SK-N-SH (cell line): Measurements from ENCODE around the gene SSTR5. TPM values are rescaled to one million over a fixed set of nuclear protein-coding genes. Genes with fewer than 3 reads are reported as not detected.

ENCODE experiments used
- CTCF ChIA-PET: fragments of 300-600, 350-600 bp; formaldehyde crosslinking; extraction: SDS; loops from one replicate; lab custom pipeline; 2021; lab: Yijun Ruan, JAX
- POLR2A ChIA-PET: fragments of 350-600 bp; sonication (Branson Sonifier 250); formaldehyde crosslinking; extraction: SDS; loops from one replicate; lab custom pipeline; 2020; ENCODE audit warnings: antibody characterized with exemption, inconsistent platforms; lab: Yijun Ruan, JAX
- DNase-seq: peaks from one replicate; pipeline ENCODE4 v3.0.0; 2012
- H2AFZ ChIP-seq: fragments of 200-600 bp; sonication (generic); 2 replicates; pipeline ENCODE4 v1.8.1; 2016; ENCODE audit warnings: antibody characterized with exemption, mild to moderate bottlenecking, low read depth
- H3F3A ChIP-seq: fragments of 200-600 bp; sonication (generic); replicated peaks from 2 replicates; pipeline ENCODE3; 2016; ENCODE audit warnings: antibody characterized with exemption, mild to moderate bottlenecking; ENCODE audit not compliant: insufficient read depth
- H3K27ac ChIP-seq, 2 experiments: fragments of 200-500 bp in 1 of 2; fragments of 200-600 bp in 1 of 2; sonication (Bioruptor generic) in 1 of 2; sonication (generic), shearing (Covaris generic) in 1 of 2; 2 replicates each; pipeline versions ENCODE4 v1.5.1 to v1.6.1; 2014 to 2016; ENCODE audit warnings: low read depth in 2 of 2, inconsistent platforms in 1 of 2, low read length in 1 of 2, mild to moderate bottlenecking in 1 of 2, mixed read lengths in 1 of 2
- H3K27me3 ChIP-seq: fragments of 200-600 bp; sonication (generic), shearing (Covaris generic); 2 replicates; pipeline ENCODE4 v1.6.1; 2016; ENCODE audit warnings: mixed run types; ENCODE audit not compliant: insufficient read depth
- H3K36me3 ChIP-seq, 2 experiments: fragments of 200-500 bp in 1 of 2; fragments of 200-600 bp in 1 of 2; sonication (Bioruptor generic) in 1 of 2; sonication (generic) in 1 of 2; replicated peaks in 1 of 2; 2 replicates each; pipeline versions ENCODE3 to v1.5.1; 2014 to 2016; ENCODE audit warnings: low read length in 1 of 2, mild to moderate bottlenecking in 1 of 2; ENCODE audit not compliant: insufficient read depth in 2 of 2, control insufficient read depth in 1 of 2
- H3K4me1 ChIP-seq, 2 experiments: fragments of 200-500 bp in 1 of 2; fragments of 200-600 bp in 1 of 2; sonication (Bioruptor generic) in 1 of 2; sonication (generic), shearing (Covaris generic) in 1 of 2; 2 replicates each; pipeline versions ENCODE4 v1.5.1 to v1.6.1; 2014 to 2016; ENCODE audit warnings: low read depth in 1 of 2, low read length in 1 of 2, mixed run types in 1 of 2; ENCODE audit not compliant: insufficient read depth in 2 of 2, control insufficient read depth in 1 of 2
- H3K4me2 ChIP-seq: fragments of 200-600 bp; sonication (generic), shearing (Covaris generic); 2 replicates; pipeline ENCODE4 v1.6.1; 2017; ENCODE audit warnings: mixed run types
- H3K4me3 ChIP-seq, 2 experiments: fragments of 200-500 bp in 1 of 2; fragments of 200-600 bp in 1 of 2; sonication (Bioruptor generic) in 1 of 2; sonication (generic), shearing (Covaris generic) in 1 of 2; 2 replicates each; pipeline versions ENCODE4 v1.5.1 to v1.8.1; 2014 to 2016; ENCODE audit warnings: low read depth in 2 of 2, inconsistent platforms in 1 of 2, low read length in 1 of 2, mild to moderate bottlenecking in 1 of 2, mixed read lengths in 1 of 2, moderate library complexity in 1 of 2
- H3K79me2 ChIP-seq: fragments of 200-600 bp; sonication (generic); 2 replicates; pipeline ENCODE4 v1.8.1; 2017; ENCODE audit warnings: mild to moderate bottlenecking; ENCODE audit not compliant: insufficient read depth
- H3K9ac ChIP-seq: fragments of 200-600 bp; sonication (generic); 2 replicates; pipeline ENCODE4 v1.6.1; 2017; ENCODE audit warnings: mixed run types
- H3K9me2 ChIP-seq: fragments of 200-600 bp; sonication (generic); 2 replicates; pipeline ENCODE4 v1.6.1; 2017; ENCODE audit warnings: mixed run types
- H3K9me3 ChIP-seq: fragments of 200-600 bp; sonication (generic); 2 replicates; pipeline ENCODE4 v1.6.1; 2017; ENCODE audit warnings: mixed run types, mild to moderate bottlenecking, moderate library complexity
- H4K20me1 ChIP-seq: fragments of 200-600 bp; sonication (generic); 2 replicates; pipeline ENCODE4 v1.6.1; 2017; ENCODE audit warnings: mild to moderate bottlenecking, mixed run types; ENCODE audit not compliant: insufficient read depth
- CHD2 ChIP-seq: fragments of 150-350 bp; IDR thresholded peaks from 2 replicates; pipeline ENCODE4 v1.6.1; 2018; ENCODE audit warnings: low read length; ENCODE audit not compliant: partially characterized antibody
- FOSL2 ChIP-seq: IDR thresholded peaks from 2 replicates; pipeline ENCODE4 v1.4.0; 2012; ENCODE audit warnings: low read depth, mild to moderate bottlenecking, moderate library complexity, borderline replicate concordance
- FOXJ3 ChIP-seq: sonication (generic); formaldehyde crosslinking; IDR thresholded peaks from 2 replicates; pipeline ENCODE4 v1.5.1; 2020; ENCODE audit warnings: mild to moderate bottlenecking, missing genetic modification reagents
- FOXM1 ChIP-seq: IDR thresholded peaks from 2 replicates; pipeline ENCODE4 v1.4.0; 2012; ENCODE audit warnings: low read depth, mild to moderate bottlenecking
- GABPA ChIP-seq: IDR thresholded peaks from 2 replicates; pipeline ENCODE4 v1.4.0; 2012; ENCODE audit warnings: low read depth, mild to moderate bottlenecking
- NRF1 ChIP-seq: IDR thresholded peaks from 2 replicates; pipeline ENCODE4 v1.6.1; 2012; ENCODE audit warnings: low read depth, mild to moderate bottlenecking, low read length
- POLR2AphosphoS5 ChIP-seq: IDR thresholded peaks from 2 replicates; pipeline ENCODE4 v1.6.1; 2012; ENCODE audit warnings: low read depth, low read length
- SIN3A ChIP-seq: IDR thresholded peaks from 2 replicates; pipeline ENCODE4 v1.6.1; 2012; ENCODE audit warnings: low read depth, mild to moderate bottlenecking, low read length, moderate library complexity, borderline replicate concordance
- TCF12 ChIP-seq: IDR thresholded peaks from 2 replicates; pipeline ENCODE4 v1.4.0; 2012
- TEAD4 ChIP-seq: IDR thresholded peaks from 2 replicates; pipeline ENCODE4 v1.4.0; 2012; ENCODE audit warnings: mild to moderate bottlenecking, borderline replicate concordance; ENCODE audit not compliant: insufficient read depth
- WGBS: methylation state at CpG from one replicate; pipeline ENCODE4 v1.1.6; 2017; ENCODE audit warnings: low lambda C conversion rate; 5-methylcytosine and 5-hydroxymethylcytosine counted together
- polyA plus RNA-seq, 3 experiments: library from polyadenylated mRNA; depleted of rRNA; stranded (reverse); fragments of >200 nt; gene quantifications; 2 replicates each; pipeline ENCODE4 v1.2.3, GENCODE V29; 2012
- TF ChIP-seq, protein P1 (sequence below): IDR thresholded peaks from 2 replicates; pipeline ENCODE4 v1.4.0; 2012; ENCODE audit warnings: low read depth, borderline replicate concordance
- TF ChIP-seq, protein P2 (sequence below): IDR thresholded peaks from 2 replicates; pipeline ENCODE4 v1.4.0; 2012; ENCODE audit warnings: low read depth
- TF ChIP-seq, protein P3 (sequence below): fragments of 150-350 bp; IDR thresholded peaks from 2 replicates; pipeline ENCODE4 v1.6.1; 2016; ENCODE audit warnings: mild to moderate bottlenecking, low read depth, low read length
- TF ChIP-seq, protein P4 (sequence below): IDR thresholded peaks from 2 replicates; pipeline ENCODE4 v1.6.1; 2012; ENCODE audit warnings: mild to moderate bottlenecking, low read depth, low read length, moderate library complexity

Gene SSTR5
- polyA plus RNA-seq, 1 of the 3 experiments (the other 2 are of a cell fraction), result not detected

DNA sequence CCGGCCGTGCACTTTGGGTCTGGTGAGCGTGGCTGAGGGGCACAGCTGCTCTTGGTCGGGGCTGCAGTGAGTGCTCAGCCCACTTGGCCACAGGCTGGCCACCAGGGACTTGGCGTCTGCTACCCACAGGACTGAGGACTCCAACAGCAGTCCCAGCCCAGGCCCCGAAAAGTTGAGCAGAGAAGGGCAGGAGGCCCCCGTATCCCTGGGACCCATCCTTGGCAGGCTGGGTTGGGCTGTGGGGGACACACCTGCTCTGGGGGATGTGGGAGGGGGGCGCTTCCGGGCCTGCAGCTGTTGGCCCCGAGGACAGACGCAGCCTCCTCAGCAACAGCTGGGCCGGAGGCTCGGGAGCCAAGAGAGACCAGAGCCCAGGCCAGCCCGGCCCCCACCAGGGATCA is 19.4 kb upstream of the SSTR5 start:
- Histone ChIP-seq H3K27ac (no peak overlapping the region), H3K4me2 (no peak overlapping the region), H3K9ac (no peak overlapping the region), H4K20me1 (no peaks in the 10 kb centered on the region), H3K9me2 (no peaks in the 10 kb centered on the region), H3K4me1 (no peaks in the 10 kb centered on the region; a peak in 1 of 4 replicates), H3K9me3 (no peaks in the 10 kb centered on the region), H3K4me3 (no peak overlapping the region), H3F3A (no peaks in the 10 kb centered on the region), H3K27me3 (peaks cover 25% of the 10 kb centered on the region; the same call in 1 of the 2 replicates), H2AFZ (no peak overlapping the region), H3K36me3 (no peaks in the 10 kb centered on the region), H3K79me2 (no peaks in the 10 kb centered on the region)
- DNase-seq, result no peak
- ChIA-PET POLR2A (no interaction called here), CTCF (interaction anchor here (0.7 to 1.3 kb wide), 2 partner anchors 50 to 232 kb away, joined by 3 read pairs; no protein-coding TSS in a partner anchor)
- WGBS, result 17% methylated on average over 9 of the region's 14 CpGs
- TF ChIP-seq, protein P1, sequence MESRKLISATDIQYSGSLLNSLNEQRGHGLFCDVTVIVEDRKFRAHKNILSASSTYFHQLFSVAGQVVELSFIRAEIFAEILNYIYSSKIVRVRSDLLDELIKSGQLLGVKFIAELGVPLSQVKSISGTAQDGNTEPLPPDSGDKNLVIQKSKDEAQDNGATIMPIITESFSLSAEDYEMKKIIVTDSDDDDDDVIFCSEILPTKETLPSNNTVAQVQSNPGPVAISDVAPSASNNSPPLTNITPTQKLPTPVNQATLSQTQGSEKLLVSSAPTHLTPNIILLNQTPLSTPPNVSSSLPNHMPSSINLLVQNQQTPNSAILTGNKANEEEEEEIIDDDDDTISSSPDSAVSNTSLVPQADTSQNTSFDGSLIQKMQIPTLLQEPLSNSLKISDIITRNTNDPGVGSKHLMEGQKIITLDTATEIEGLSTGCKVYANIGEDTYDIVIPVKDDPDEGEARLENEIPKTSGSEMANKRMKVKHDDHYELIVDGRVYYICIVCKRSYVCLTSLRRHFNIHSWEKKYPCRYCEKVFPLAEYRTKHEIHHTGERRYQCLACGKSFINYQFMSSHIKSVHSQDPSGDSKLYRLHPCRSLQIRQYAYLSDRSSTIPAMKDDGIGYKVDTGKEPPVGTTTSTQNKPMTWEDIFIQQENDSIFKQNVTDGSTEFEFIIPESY, result no peak
- TF ChIP-seq TCF12 (no peak), SIN3A (no peak), GABPA (no peak), FOXM1 (no peak), FOSL2 (no peak), CHD2 (no peak), TEAD4 (no peak), POLR2AphosphoS5 (no peak), NRF1 (no peak), FOXJ3 (CRISPR knock-in tag) (no peak)
- TF ChIP-seq, protein P2, sequence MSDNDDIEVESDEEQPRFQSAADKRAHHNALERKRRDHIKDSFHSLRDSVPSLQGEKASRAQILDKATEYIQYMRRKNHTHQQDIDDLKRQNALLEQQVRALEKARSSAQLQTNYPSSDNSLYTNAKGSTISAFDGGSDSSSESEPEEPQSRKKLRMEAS, result no peak
- TF ChIP-seq, protein P3, sequence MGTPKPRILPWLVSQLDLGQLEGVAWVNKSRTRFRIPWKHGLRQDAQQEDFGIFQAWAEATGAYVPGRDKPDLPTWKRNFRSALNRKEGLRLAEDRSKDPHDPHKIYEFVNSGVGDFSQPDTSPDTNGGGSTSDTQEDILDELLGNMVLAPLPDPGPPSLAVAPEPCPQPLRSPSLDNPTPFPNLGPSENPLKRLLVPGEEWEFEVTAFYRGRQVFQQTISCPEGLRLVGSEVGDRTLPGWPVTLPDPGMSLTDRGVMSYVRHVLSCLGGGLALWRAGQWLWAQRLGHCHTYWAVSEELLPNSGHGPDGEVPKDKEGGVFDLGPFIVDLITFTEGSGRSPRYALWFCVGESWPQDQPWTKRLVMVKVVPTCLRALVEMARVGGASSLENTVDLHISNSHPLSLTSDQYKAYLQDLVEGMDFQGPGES, result no peak
- TF ChIP-seq, protein P4, sequence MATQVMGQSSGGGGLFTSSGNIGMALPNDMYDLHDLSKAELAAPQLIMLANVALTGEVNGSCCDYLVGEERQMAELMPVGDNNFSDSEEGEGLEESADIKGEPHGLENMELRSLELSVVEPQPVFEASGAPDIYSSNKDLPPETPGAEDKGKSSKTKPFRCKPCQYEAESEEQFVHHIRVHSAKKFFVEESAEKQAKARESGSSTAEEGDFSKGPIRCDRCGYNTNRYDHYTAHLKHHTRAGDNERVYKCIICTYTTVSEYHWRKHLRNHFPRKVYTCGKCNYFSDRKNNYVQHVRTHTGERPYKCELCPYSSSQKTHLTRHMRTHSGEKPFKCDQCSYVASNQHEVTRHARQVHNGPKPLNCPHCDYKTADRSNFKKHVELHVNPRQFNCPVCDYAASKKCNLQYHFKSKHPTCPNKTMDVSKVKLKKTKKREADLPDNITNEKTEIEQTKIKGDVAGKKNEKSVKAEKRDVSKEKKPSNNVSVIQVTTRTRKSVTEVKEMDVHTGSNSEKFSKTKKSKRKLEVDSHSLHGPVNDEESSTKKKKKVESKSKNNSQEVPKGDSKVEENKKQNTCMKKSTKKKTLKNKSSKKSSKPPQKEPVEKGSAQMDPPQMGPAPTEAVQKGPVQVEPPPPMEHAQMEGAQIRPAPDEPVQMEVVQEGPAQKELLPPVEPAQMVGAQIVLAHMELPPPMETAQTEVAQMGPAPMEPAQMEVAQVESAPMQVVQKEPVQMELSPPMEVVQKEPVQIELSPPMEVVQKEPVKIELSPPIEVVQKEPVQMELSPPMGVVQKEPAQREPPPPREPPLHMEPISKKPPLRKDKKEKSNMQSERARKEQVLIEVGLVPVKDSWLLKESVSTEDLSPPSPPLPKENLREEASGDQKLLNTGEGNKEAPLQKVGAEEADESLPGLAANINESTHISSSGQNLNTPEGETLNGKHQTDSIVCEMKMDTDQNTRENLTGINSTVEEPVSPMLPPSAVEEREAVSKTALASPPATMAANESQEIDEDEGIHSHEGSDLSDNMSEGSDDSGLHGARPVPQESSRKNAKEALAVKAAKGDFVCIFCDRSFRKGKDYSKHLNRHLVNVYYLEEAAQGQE, result no peak
